K562 (cell line): ENCODE results near the gene PRDX6. TPM values are rescaled to one million over a fixed set of nuclear protein-coding genes. Genes with fewer than 3 reads are reported as not detected.

Experiments
- ATF1 ChIP-seq, 2 experiments: fragments of 450-650 bp in 1 of 2; IDR thresholded peaks; 2 replicates each; pipeline ENCODE4 v1.6.1; 2016; ENCODE audit warnings: missing compliant biosample characterization in 1 of 2, missing genetic modification characterization in 1 of 2
- CTBP1 ChIP-seq: fragments of 450-650 bp; IDR thresholded peaks from 2 replicates; pipeline ENCODE4 v1.6.1; 2016; ENCODE audit warnings: borderline replicate concordance
- E2F3 ChIP-seq: fragments of 250-450 bp; sonication (Bioruptor Pico); IDR thresholded peaks from 2 replicates; pipeline ENCODE4 v1.4.0; 2020; ENCODE audit warnings: mild to moderate bottlenecking
- KHSRP ChIP-seq: fragments of 450-650 bp; IDR thresholded peaks from 2 replicates; pipeline ENCODE4 v1.6.1; 2017
- MAZ ChIP-seq, 2 experiments: fragments of 450-650 bp in 1 of 2; sonication (generic) in 1 of 2; formaldehyde crosslinking; IDR thresholded peaks in 1 of 2; conservative IDR thresholded peaks in 1 of 2; 2 replicates each; pipeline versions ENCODE4 v1.4.0 to v1.5.0; 2020; ENCODE audit warnings: mild to moderate bottlenecking in 1 of 2, missing genetic modification reagents in 1 of 2
- NFE2 ChIP-seq: IDR thresholded peaks from 2 replicates; pipeline ENCODE4 v1.6.1; 2014; ENCODE audit warnings: antibody characterized with exemption, low read depth
- PRMT5 ChIP-seq: sonication (generic); formaldehyde crosslinking; IDR thresholded peaks from 2 replicates; pipeline ENCODE4 v1.5.0; 2020; ENCODE audit warnings: missing genetic modification reagents
- PRPF4 ChIP-seq: fragments of 200-400 bp; formaldehyde crosslinking; IDR thresholded peaks from one replicate; pipeline ENCODE4 v1.6.1; 2017; ENCODE audit warnings: low read length, low read depth, mild to moderate bottlenecking; ENCODE audit not compliant: insufficient read depth, poor library complexity, severe bottlenecking
- TCFL5 ChIP-seq: fragments of 250-450 bp; sonication (Bioruptor Pico); conservative IDR thresholded peaks from 2 replicates; pipeline ENCODE4 v1.6.1; 2021; ENCODE audit warnings: mild to moderate bottlenecking, moderate library complexity, matching md5 sums
- U2AF1 ChIP-seq: fragments of 200-400 bp; formaldehyde crosslinking; optimal IDR thresholded peaks from 2 replicates; pipeline ENCODE3; 2017; ENCODE audit warnings: mild to moderate bottlenecking, low read depth, low read length, moderate library complexity
- YY1 ChIP-seq, 3 experiments: IDR thresholded peaks; 2 replicates each; pipeline ENCODE4 v1.6.1; 2011; ENCODE audit warnings: low read length in 2 of 3, mild to moderate bottlenecking in 2 of 3, moderate library complexity in 2 of 3, borderline replicate concordance in 1 of 3, control low read depth in 1 of 3, low read depth in 1 of 3; ENCODE audit not compliant: insufficient read depth in 3 of 3, insufficient replicate concordance in 2 of 3, control insufficient read depth in 1 of 3, insufficient read length in 1 of 3; ENCODE audit errors: extremely low read depth in 1 of 3
- ZNF316 ChIP-seq: fragments of 450-650 bp; IDR thresholded peaks from 2 replicates; pipeline ENCODE4 v1.6.1; 2016
- ZNF445 ChIP-seq: fragments of 250-450 bp; sonication (Bioruptor Pico); IDR thresholded peaks from 2 replicates; pipeline ENCODE4 v1.4.0; 2020; ENCODE audit warnings: low read depth, mild to moderate bottlenecking, moderate library complexity
- polyA plus RNA-seq, 8 experiments: library from polyadenylated mRNA; depleted of rRNA in 4 of 8; stranded (reverse) in 5 of 8; unstranded in 3 of 8; fragments of >200 nt; fragmentation: Nextera tagmentation in 2 of 8; fragmentation: Illumina TruSeq in 1 of 8; extraction: Ambion mirVana in 2 of 8; extraction: Trizol in 1 of 8; gene quantifications; 2 replicates each; pipeline versions ENCODE4 v1.2.1 to v1.2.3, GENCODE V29; 2011 to 2014; ENCODE audit warnings: inconsistent platforms in 1 of 8, missing spikeins in 1 of 8
- total RNA-seq, 7 experiments: library from RNA; depleted of rRNA in 6 of 7; stranded (reverse); fragments of >200 nt in 6 of 7; fragmentation: Illumina TruSeq in 2 of 7; extraction: Trizol in 2 of 7; gene quantifications; 2 replicates each; pipeline versions ENCODE4 v1.2.1 to v1.2.3, GENCODE V29; 2011 to 2021; ENCODE audit warnings: low replicate concordance in 1 of 7
- TF ChIP-seq, protein P1 (sequence below), 2 experiments: fragments of 250-450 bp in 1 of 2; fragments of 450-650 bp in 1 of 2; sonication (Bioruptor Pico) in 1 of 2; IDR thresholded peaks; 2 replicates each; pipeline versions ENCODE4 v1.6.1 to v1.8.0; 2016 to 2021; ENCODE audit warnings: mild to moderate bottlenecking in 2 of 2, moderate library complexity in 2 of 2, missing compliant biosample characterization in 1 of 2, missing genetic modification characterization in 1 of 2
- TF ChIP-seq, protein P2 (sequence below): sonication (generic); formaldehyde crosslinking; IDR thresholded peaks from 2 replicates; pipeline ENCODE4 v1.8.0; 2023; ENCODE audit warnings: mild to moderate bottlenecking, missing genetic modification reagents
- TF ChIP-seq, protein P3 (sequence below): fragments of 250-450 bp; sonication (Bioruptor Pico); IDR thresholded peaks from 2 replicates; pipeline ENCODE4 v1.8.0; 2021; ENCODE audit warnings: borderline replicate concordance, mild to moderate bottlenecking, moderate library complexity; ENCODE audit not compliant: poor library complexity, severe bottlenecking
- TF ChIP-seq, protein P4 (sequence below): IDR thresholded peaks from 2 replicates; pipeline ENCODE4 v1.6.1; 2011; ENCODE audit not compliant: insufficient read length; ENCODE audit errors: extremely low read depth
- TF ChIP-seq, protein P5 (sequence below): fragments of 450-650 bp; IDR thresholded peaks from 2 replicates; pipeline ENCODE4 v1.6.1; 2018; ENCODE audit not compliant: partially characterized antibody

Gene PRDX6
- total and polyA plus RNA-seq, 9 of the 15 experiments (the other 6 are each of a cell fraction or from before 2014, with no cell fraction given) = 277 to 1,082 (median 610) TPM

DNA sequence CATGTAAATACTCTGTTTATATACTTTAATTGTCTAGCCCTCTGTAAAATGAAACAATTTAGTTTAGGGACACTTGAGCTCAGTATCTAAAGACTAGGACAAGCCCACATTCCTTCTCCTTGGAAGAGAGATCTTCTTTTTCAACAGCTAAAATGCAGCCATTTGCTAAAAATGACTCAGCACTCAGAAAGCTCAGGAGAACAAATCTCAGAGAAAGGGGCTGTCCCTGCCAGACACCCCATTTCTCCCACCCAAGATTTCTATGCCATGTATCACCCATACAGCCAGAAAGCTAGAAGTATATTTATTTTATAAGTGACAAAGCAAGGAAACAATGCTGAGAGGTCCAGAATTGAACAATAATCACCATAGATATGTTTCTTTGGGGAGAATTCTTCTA is 23.2 kb upstream of the PRDX6 start (continued):
- TF ChIP-seq, protein P1, sequence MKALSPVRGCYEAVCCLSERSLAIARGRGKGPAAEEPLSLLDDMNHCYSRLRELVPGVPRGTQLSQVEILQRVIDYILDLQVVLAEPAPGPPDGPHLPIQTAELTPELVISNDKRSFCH (CRISPR knock-in tag; IDR thresholded peaks at IDR 0.05) = no peak
- TF ChIP-seq, protein P1 (tag; IDR thresholded peaks at IDR 0.05) = no peak
- TF ChIP-seq, protein P2, sequence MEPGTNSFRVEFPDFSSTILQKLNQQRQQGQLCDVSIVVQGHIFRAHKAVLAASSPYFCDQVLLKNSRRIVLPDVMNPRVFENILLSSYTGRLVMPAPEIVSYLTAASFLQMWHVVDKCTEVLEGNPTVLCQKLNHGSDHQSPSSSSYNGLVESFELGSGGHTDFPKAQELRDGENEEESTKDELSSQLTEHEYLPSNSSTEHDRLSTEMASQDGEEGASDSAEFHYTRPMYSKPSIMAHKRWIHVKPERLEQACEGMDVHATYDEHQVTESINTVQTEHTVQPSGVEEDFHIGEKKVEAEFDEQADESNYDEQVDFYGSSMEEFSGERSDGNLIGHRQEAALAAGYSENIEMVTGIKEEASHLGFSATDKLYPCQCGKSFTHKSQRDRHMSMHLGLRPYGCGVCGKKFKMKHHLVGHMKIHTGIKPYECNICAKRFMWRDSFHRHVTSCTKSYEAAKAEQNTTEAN (CRISPR knock-in tag) = no peak
- TF ChIP-seq ZNF445 (no peak), PRMT5 (CRISPR knock-in tag) (no peak), PRPF4 (no peak), MAZ (CRISPR knock-in tag; conservative IDR thresholded peaks at IDR 0.05 in 1 of 2, IDR thresholded peaks at IDR 0.05 in 1 of 2) (no peak), NFE2 (peak; percentile 66), TCFL5 (CRISPR knock-in tag) (no peak), E2F3 (no peak), KHSRP (no peak), YY1 (IDR thresholded peaks at IDR 0.05; ENCODE audit: borderline replicate concordance in 1 of 3, control insufficient read depth in 1 of 3, extremely low read depth in 1 of 3, insufficient read depth in 3 of 3, insufficient read length in 1 of 3, insufficient replicate concordance in 2 of 3, low read depth in 1 of 3, low read length in 2 of 3) (no peak), U2AF1 (no peak), ATF1 (CRISPR knock-in tag; IDR thresholded peaks at IDR 0.05) (no peak), ATF1 (tag; IDR thresholded peaks at IDR 0.05) (no peak), ZNF316 (peak; percentile 44; the same call in 1 of the 2 replicates), CTBP1 (no peak)
- TF ChIP-seq, protein P3, sequence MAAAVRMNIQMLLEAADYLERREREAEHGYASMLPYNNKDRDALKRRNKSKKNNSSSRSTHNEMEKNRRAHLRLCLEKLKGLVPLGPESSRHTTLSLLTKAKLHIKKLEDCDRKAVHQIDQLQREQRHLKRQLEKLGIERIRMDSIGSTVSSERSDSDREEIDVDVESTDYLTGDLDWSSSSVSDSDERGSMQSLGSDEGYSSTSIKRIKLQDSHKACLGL = no peak
- TF ChIP-seq, protein P4, sequence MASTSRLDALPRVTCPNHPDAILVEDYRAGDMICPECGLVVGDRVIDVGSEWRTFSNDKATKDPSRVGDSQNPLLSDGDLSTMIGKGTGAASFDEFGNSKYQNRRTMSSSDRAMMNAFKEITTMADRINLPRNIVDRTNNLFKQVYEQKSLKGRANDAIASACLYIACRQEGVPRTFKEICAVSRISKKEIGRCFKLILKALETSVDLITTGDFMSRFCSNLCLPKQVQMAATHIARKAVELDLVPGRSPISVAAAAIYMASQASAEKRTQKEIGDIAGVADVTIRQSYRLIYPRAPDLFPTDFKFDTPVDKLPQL = no peak
- TF ChIP-seq, protein P5, sequence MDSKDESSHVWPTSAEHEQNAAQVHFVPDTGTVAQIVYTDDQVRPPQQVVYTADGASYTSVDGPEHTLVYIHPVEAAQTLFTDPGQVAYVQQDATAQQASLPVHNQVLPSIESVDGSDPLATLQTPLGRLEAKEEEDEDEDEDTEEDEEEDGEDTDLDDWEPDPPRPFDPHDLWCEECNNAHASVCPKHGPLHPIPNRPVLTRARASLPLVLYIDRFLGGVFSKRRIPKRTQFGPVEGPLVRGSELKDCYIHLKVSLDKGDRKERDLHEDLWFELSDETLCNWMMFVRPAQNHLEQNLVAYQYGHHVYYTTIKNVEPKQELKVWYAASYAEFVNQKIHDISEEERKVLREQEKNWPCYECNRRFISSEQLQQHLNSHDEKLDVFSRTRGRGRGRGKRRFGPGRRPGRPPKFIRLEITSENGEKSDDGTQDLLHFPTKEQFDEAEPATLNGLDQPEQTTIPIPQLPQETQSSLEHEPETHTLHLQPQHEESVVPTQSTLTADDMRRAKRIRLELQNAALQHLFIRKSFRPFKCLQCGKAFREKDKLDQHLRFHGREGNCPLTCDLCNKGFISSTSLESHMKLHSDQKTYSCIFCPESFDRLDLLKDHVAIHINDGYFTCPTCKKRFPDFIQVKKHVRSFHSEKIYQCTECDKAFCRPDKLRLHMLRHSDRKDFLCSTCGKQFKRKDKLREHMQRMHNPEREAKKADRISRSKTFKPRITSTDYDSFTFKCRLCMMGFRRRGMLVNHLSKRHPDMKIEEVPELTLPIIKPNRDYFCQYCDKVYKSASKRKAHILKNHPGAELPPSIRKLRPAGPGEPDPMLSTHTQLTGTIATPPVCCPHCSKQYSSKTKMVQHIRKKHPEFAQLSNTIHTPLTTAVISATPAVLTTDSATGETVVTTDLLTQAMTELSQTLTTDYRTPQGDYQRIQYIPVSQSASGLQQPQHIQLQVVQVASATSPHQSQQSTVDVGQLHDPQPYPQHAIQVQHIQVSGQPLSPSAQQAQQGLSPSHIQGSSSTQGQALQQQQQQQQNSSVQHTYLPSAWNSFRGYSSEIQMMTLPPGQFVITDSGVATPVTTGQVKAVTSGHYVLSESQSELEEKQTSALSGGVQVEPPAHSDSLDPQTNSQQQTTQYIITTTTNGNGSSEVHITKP = no peak
- TF ChIP-seq, all 486 proteins: peak for 5
